Upper lobe of left lung (tissue), 6 donors: ENCODE data around the gene UBAP1. TPM values are rescaled to one million over a fixed set of nuclear protein-coding genes. Genes with fewer than 3 reads are reported as not detected.

Experiments
- ATAC-seq, 2 donors: fragments of 200-7000 bp; cut with Tn5 transposase; one replicate each; pipeline ENCODE4 v1.9.1; 2022; ENCODE audit warnings: mild to moderate bottlenecking in 2 of 2, moderate library complexity in 2 of 2; ENCODE audit not compliant: low FRiP score in 2 of 2
- DNase-seq, 2 donors: peaks; one replicate each; pipeline ENCODE4 v3.0.0-alpha.2; 2019 to 2020
- H3K27ac ChIP-seq, 4 donors: fragments of 200-600 bp; sonication (generic); one replicate each; pipeline ENCODE4 v1.5.1; 2016 to 2019
- H3K27me3 ChIP-seq, 4 donors: fragments of 200-600 bp; sonication (generic); one replicate each; pipeline ENCODE4 v1.5.1; 2017 to 2019
- H3K36me3 ChIP-seq, 4 donors: fragments of 200-600 bp; sonication (generic); one replicate each; pipeline ENCODE4 v1.5.1; 2016 to 2019
- H3K4me1 ChIP-seq, 4 donors: fragments of 200-600 bp; sonication (generic); one replicate each; pipeline ENCODE4 v1.5.1; 2018 to 2019
- H3K4me3 ChIP-seq, 4 donors: fragments of 200-600 bp; sonication (generic); one replicate each; pipeline ENCODE4 v1.5.1; 2017 to 2019; ENCODE audit warnings: mild to moderate bottlenecking in 2 of 4, moderate library complexity in 1 of 4
- H3K9me3 ChIP-seq, 4 donors: fragments of 200-600 bp; sonication (generic); one replicate each; pipeline ENCODE4 v1.5.1; 2018 to 2019
- CTCF ChIP-seq, 6 experiments: fragments of 450-650 bp in 4 of 6; fragments of 200-600 bp in 2 of 6; sonication (generic) in 2 of 6; IDR thresholded peaks; one replicate each; pipeline ENCODE4 v1.5.1; 2016 to 2019; ENCODE audit warnings: antibody characterized with exemption in 6 of 6
- EP300 ChIP-seq, 4 donors: sonication (generic); formaldehyde crosslinking; IDR thresholded peaks; one replicate each; pipeline ENCODE4 v1.5.1; 2017; ENCODE audit warnings: antibody characterized with exemption in 4 of 4, control low read depth in 2 of 4
- POLR2A ChIP-seq, 4 donors: fragments of 450-650 bp; IDR thresholded peaks; one replicate each; pipeline ENCODE4 v1.5.1; 2016 to 2017; ENCODE audit warnings: antibody characterized with exemption in 4 of 4, mild to moderate bottlenecking in 2 of 4
- POLR2AphosphoS5 ChIP-seq, 2 donors: sonication (generic); formaldehyde crosslinking; IDR thresholded peaks; one replicate each; pipeline ENCODE4 v1.5.1; 2017; ENCODE audit warnings: antibody characterized with exemption in 2 of 2
- WGBS, 2 donors: methylation state at CpG; one replicate each; pipeline ENCODE4 v1.1.5; 2017 to 2018; 5-methylcytosine and 5-hydroxymethylcytosine counted together
- total RNA-seq, 6 donors: library from RNA; depleted of rRNA in 4 of 6; stranded (reverse); fragments of >200 nt in 4 of 6; gene quantifications; one replicate each; pipeline versions ENCODE4 v1.1.0 to v1.2.1, GENCODE V29; 2016 to 2021
- donor health status: DM: no; HTN: no; CAD: no; lungs with moderate emphysema.
- donor health status: DM: no; HTN: yes; CAD: no; lungs with severe emphysema.

The UBAP1 gene
- total RNA-seq, 6 donors from 2014 or later = 37.7 to 62.2 (median 48.1) TPM

- DNase-seq (no peak), ATAC-seq (no peak)
- Histone ChIP-seq H3K9me3 (no peaks in the 10 kb centered on the region), H3K4me1 (peaks cover 0 to 2% (median 0%) of the 10 kb centered on the region in 4 donors), H3K27ac (no peak overlapping the region), H3K36me3 (no peaks in the 10 kb centered on the region), H3K4me3 (no peak overlapping the region), H3K27me3 (no peaks in the 10 kb centered on the region)
- 69 to 70% methylated on average over 1 of the region's 1 CpG for WGBS, 2 donors
- TF ChIP-seq EP300 (IDR thresholded peaks at IDR 0.05) (no peak), POLR2A (IDR thresholded peaks at IDR 0.05) (no peak), CTCF (IDR thresholded peaks at IDR 0.05) (no peak), POLR2AphosphoS5 (IDR thresholded peaks at IDR 0.05) (no peak)
Observed at GRCh38 chr9:34154057-34154456, 24.8 kb upstream of the UBAP1 start.

- H3K36me3 ChIP-seq = no peaks in the 10 kb centered on the region
- DNase-seq (no peak), ATAC-seq (no peak)
- H3K9me3 ChIP-seq = no peaks in the 10 kb centered on the region
- H3K4me1 ChIP-seq = peaks cover 0 to 4% (median 0%) of the 10 kb centered on the region in 4 donors
- H3K27ac ChIP-seq = no peak overlapping the region
- TF ChIP-seq EP300 (IDR thresholded peaks at IDR 0.05) (no peak), POLR2A (IDR thresholded peaks at IDR 0.05) (no peak), CTCF (IDR thresholded peaks at IDR 0.05) (no peak)
- no peaks in the 10 kb centered on the region for H3K27me3 ChIP-seq
- H3K4me3 ChIP-seq = no peak overlapping the region
Observed at GRCh38 chr9:34157318-34157717, 21.5 kb upstream of the UBAP1 start.

DNA sequence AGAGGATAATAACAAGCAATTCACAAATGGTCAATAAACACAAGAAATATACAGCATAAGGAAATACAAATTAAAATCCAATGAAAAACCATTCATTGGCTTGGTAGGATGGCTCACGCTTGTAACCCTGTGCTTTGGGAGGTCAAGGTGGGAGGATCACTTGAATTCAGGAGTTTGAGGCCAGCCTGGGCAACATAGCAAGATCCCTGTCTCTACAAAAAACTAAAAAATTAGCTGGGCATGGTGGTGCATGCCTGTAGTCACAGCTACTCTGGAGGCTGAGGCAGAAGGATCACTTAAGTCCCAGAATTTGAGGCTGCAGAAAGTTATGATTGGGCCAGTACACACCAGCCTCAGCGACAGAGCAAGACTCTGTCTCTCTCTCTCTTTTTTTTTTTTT lies 20.9 kb upstream of the UBAP1 start:
- H3K4me1 ChIP-seq = peaks cover 0 to 4% (median 0%) of the 10 kb centered on the region in 4 donors
- H3K9me3 ChIP-seq = no peaks in the 10 kb centered on the region
- H3K4me3 ChIP-seq = no peak overlapping the region
- DNase-seq = no peak
- WGBS, 2 donors = 88 to 90% methylated on average over 2 of the region's 2 CpGs
- H3K36me3 ChIP-seq = no peaks in the 10 kb centered on the region
- no peaks in the 10 kb centered on the region for H3K27me3 ChIP-seq
- H3K27ac ChIP-seq = peak overlapping the region in 2 of 4 donors; percentile 7 to 22
- TF ChIP-seq EP300 (IDR thresholded peaks at IDR 0.05) (no peak), POLR2AphosphoS5 (IDR thresholded peaks at IDR 0.05) (no peak), POLR2A (IDR thresholded peaks at IDR 0.05) (no peak), CTCF (IDR thresholded peaks at IDR 0.05) (no peak)
- no peak for ATAC-seq

DNA sequence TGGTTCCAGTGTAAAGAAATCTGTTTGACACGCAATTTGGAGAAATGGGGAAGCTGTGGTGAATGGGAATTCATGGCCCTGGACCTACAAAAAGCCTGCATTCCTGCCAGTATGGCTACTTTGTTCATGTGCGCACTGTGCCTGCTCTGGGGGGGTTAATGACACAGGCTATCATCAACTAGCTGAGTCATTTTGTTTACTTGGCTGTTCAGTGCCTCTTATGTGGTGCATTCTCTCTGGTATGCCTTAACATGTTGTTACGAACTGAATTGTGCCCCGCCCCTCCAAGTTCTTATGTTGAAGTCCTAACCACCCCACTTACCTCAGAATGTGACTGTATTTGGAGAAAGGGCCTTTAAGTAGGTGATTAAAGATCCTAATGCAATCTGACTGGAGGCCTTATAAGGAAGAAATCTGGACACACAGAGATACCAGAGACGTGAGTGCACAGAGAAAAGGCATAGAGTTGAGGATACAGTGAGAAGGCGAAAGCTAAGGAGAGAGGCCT lies 20.4 kb upstream of the UBAP1 start:
- Histone ChIP-seq H3K27ac (peak overlapping the region; percentile 23 to 63 (median 39)), H3K9me3 (no peaks in the 10 kb centered on the region), H3K4me1 (peaks cover 0 to 4% (median 0%) of the 10 kb centered on the region in 4 donors), H3K36me3 (no peaks in the 10 kb centered on the region), H3K4me3 (no peak overlapping the region), H3K27me3 (no peaks in the 10 kb centered on the region)
- ATAC-seq (peak; percentile 68 to 91), DNase-seq (peak in 1 of 2 donors; percentile 86)
- WGBS, 2 donors = 60 to 65% methylated on average over 6 of the region's 6 CpGs
- TF ChIP-seq POLR2AphosphoS5 (IDR thresholded peaks at IDR 0.05) (peak; percentile 42 to 59), POLR2A (IDR thresholded peaks at IDR 0.05) (no peak), EP300 (IDR thresholded peaks at IDR 0.05) (peak in 3 of 4 donors; percentile 26 to 78 (median 33)), CTCF (IDR thresholded peaks at IDR 0.05) (no peak)

DNA sequence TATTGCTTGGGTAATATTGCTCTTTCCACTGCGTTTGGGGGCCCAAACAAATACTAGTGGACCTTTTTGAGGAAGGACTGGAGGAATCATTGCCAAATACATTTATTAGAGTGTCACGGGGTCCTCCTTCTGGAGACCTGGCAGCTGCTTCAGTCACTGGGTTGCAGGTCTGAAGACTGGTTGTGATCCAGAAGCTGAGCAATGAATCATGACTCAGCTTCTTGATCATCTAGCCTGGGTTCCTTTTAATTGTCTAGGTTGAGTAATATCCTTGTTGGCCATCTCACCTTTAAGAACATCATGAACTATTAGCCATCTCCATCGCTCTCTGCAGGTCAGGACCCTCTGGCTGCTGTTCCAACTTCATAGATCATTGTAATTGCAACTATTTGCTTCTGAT lies 15.4 kb upstream of the UBAP1 start:
- TF ChIP-seq POLR2A (IDR thresholded peaks at IDR 0.05) = no peak
- no peak for TF ChIP-seq EP300 (IDR thresholded peaks at IDR 0.05)
- no peak for TF ChIP-seq POLR2AphosphoS5 (IDR thresholded peaks at IDR 0.05)
- TF ChIP-seq CTCF (IDR thresholded peaks at IDR 0.05) = no peak
- Histone ChIP-seq H3K4me1 (peaks cover 0 to 4% (median 0%) of the 10 kb centered on the region in 4 donors), H3K27me3 (no peaks in the 10 kb centered on the region), H3K36me3 (no peaks in the 10 kb centered on the region), H3K27ac (peak overlapping the region in 1 of 4 donors; percentile 27), H3K4me3 (no peak overlapping the region), H3K9me3 (no peaks in the 10 kb centered on the region)
- WGBS, 2 donors = 75 to 80% methylated on average over 2 to 3 of the region's 3 CpGs
- ATAC-seq (peak in 1 of 2 donors; percentile 36), DNase-seq (no peak)
